ENCODE data around the gene JCHAIN. TPM values are rescaled to one million over a fixed set of nuclear protein-coding genes. Genes with fewer than 3 reads are reported as not detected.
A peak's percentile ranks its signal among the peaks of the same experiment; 100 is the strongest.

The JCHAIN gene
- total RNA-seq = not detected in 2 replicates

DNA sequence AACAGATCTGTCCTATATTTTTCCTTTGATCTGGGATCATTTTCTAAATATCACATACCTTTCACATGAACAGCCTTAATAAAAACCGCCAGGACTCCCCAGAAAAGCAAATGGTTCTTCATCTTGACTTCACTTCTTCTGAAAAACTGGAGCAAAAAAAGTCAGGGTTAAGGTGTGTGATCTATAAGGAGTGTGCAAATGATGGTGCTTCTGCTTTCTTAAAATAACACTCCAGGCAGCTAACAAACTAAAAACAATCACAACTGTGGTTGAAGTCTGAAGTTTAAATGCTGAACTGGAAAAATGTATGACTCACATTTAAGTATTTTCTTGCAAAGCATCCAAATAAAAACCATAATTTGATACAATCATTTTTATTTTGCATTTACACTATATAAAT lies at the start of gene JCHAIN:
Gene JCHAIN, minus strand, starts transcription at position 140 of the 400 bp plus-strand sequence. Its CDS starts 18 bp downstream, at position 122.
- H3K4me3 Mint-ChIP-seq = no peak within 1 kb of the TSS
- intact Hi-C loops (cut with micrococcal nuclease) = no loop called here
- DNase-seq (ENCODE audit: low spot score) = no peak
- H3K9me3 Mint-ChIP-seq = no peaks in the 10 kb centered on the region
- peaks cover 4% of the 10 kb centered on the region for H3K27me3 Mint-ChIP-seq (ENCODE audit: insufficient read depth)
- H3K27ac Mint-ChIP-seq = no peak within 1 kb of the TSS
- H3K4me1 Mint-ChIP-seq (ENCODE audit: low read depth) = peaks cover 7% of the 10 kb centered on the region
- H3K36me3 Mint-ChIP-seq (ENCODE audit: low read depth) = no peaks in the 10 kb centered on the region

- no peak overlapping the region for H3K4me3 Mint-ChIP-seq
- no peak for DNase-seq (ENCODE audit: low spot score)
- peaks cover 21% of the 10 kb centered on the region for H3K4me1 Mint-ChIP-seq (ENCODE audit: low read depth)
- H3K36me3 Mint-ChIP-seq (ENCODE audit: low read depth) = peaks cover 2% of the 10 kb centered on the region
- intact Hi-C loops (cut with micrococcal nuclease) = no loop called here
- no peaks in the 10 kb centered on the region for H3K9me3 Mint-ChIP-seq
- H3K27ac Mint-ChIP-seq = no peak overlapping the region
- H3K27me3 Mint-ChIP-seq (ENCODE audit: insufficient read depth) = no peaks in the 10 kb centered on the region
These were observed 48.8 kb upstream of the JCHAIN start for GRCh38 chr4:70715097-70715496.

GRCh38 chr4:70714079-70714887 lies 48.0 kb upstream of the JCHAIN start:
- Mint-ChIP-seq H3K4me1 (ENCODE audit: low read depth) (peaks cover 25% of the 10 kb centered on the region), H3K4me3 (no peak overlapping the region), H3K36me3 (ENCODE audit: low read depth) (peaks cover 2% of the 10 kb centered on the region), H3K27ac (no peak overlapping the region), H3K9me3 (no peaks in the 10 kb centered on the region), H3K27me3 (ENCODE audit: insufficient read depth) (no peaks in the 10 kb centered on the region)
- DNase-seq (ENCODE audit: low spot score) = no peak
- intact Hi-C loops (cut with micrococcal nuclease) = no loop called here

- no peak overlapping the region for H3K27ac Mint-ChIP-seq
- peaks cover 25% of the 10 kb centered on the region for H3K4me1 Mint-ChIP-seq (ENCODE audit: low read depth)
- intact Hi-C loops (cut with micrococcal nuclease) = no loop called here
- H3K9me3 Mint-ChIP-seq = no peaks in the 10 kb centered on the region
- no peak overlapping the region for H3K4me3 Mint-ChIP-seq
- DNase-seq (ENCODE audit: low spot score) = no peak
- no peaks in the 10 kb centered on the region for H3K27me3 Mint-ChIP-seq (ENCODE audit: insufficient read depth)
- peaks cover 2% of the 10 kb centered on the region for H3K36me3 Mint-ChIP-seq (ENCODE audit: low read depth)
These were observed 47.3 kb upstream of the JCHAIN start for GRCh38 chr4:70713453-70714078.

DNA sequence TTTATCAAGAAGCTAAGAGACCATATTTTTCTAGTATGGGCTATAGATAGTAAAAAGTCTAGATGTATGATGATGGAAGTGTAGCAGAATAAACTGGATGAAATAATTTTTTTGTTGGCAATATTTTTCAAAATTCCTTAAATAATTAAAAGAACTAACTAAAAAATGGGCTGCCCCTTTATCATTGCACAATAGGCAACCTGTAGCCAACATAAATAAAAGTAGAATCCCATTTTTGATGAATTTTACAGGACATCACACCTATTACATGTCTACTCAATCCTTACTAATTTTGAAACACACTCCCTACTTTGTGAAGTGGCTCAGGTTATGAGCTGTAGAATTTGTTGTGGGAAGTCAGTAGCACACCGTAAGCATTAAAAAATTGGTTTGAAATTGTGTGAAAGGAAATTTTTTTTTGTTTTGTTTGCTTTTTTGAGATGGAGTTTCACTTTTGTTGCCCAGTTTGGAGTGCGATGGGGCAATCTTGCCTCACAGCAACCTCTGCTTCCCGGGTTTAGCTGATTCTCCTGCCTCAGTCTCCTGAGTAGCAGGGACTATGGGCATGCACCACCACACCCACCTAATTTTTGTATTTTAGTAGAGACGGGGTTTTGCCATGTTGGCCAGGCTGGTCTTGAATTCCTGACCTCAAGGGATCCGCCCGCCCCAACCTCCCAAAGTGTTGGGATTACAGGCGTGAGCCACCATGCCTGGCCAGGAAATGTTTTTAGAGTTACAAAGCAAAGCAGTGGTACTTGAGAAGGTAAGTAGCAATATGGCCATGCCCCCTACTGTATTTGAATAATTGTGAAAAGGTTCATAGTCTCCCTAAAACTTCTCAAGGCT lies 46.5 kb upstream of the JCHAIN start:
- Mint-ChIP-seq H3K9me3 (no peaks in the 10 kb centered on the region), H3K27me3 (ENCODE audit: insufficient read depth) (no peaks in the 10 kb centered on the region), H3K36me3 (ENCODE audit: low read depth) (peaks cover 2% of the 10 kb centered on the region), H3K4me1 (ENCODE audit: low read depth) (peaks cover 25% of the 10 kb centered on the region), H3K4me3 (no peak overlapping the region), H3K27ac (no peak overlapping the region)
- no peak for DNase-seq (ENCODE audit: low spot score)
- intact Hi-C loops (cut with micrococcal nuclease) = no loop called here

DNA sequence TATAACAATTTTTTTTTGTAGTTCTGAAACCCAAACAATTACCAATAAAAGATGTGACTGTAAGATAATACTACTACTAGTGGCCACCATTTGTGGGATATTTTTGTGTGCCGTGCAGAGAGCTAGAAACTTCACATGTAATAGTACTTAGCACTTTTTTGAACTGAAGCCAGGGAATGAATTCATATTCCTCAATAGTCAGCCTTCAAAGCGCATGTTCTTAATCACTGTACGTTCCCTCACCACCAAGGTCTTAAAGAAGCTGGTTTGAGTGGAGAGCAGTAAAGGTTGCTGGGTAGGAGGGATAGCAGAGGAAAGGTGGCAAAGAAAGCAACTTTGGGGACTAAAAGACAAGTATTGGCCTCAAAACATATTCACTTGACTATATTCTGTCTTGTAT lies 45.8 kb upstream of the JCHAIN start:
- Mint-ChIP-seq H3K4me1 (ENCODE audit: low read depth) (peaks cover 25% of the 10 kb centered on the region), H3K36me3 (ENCODE audit: low read depth) (peaks cover 2% of the 10 kb centered on the region), H3K9me3 (no peaks in the 10 kb centered on the region), H3K4me3 (no peak overlapping the region), H3K27me3 (ENCODE audit: insufficient read depth) (no peaks in the 10 kb centered on the region), H3K27ac (no peak overlapping the region)
- intact Hi-C loops (cut with micrococcal nuclease) = no loop called here
- no peak for DNase-seq (ENCODE audit: low spot score)

DNA sequence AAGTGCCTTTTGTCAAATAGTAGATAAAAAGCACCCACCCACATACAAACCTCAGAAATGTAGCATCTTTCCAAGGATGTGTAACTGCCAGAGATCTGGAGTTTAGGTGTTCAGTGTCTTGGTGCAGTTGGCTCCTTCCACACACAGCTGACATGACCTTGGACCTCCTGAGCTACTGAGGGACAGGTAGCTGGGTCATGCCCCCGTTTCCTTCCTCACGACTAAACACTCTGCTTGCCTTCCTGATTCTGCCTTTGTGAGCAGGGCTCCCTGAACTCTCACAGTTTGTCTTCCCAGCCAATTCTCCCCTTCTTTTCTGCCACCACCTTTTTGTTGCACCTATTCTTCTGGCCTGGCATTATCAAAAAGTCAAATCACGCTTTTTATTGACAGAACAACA lies 45.3 kb upstream of the JCHAIN start:
- H3K4me1 Mint-ChIP-seq (ENCODE audit: low read depth) = peaks cover 28% of the 10 kb centered on the region
- H3K27ac Mint-ChIP-seq = no peak overlapping the region
- H3K4me3 Mint-ChIP-seq = no peak overlapping the region
- H3K27me3 Mint-ChIP-seq (ENCODE audit: insufficient read depth) = no peaks in the 10 kb centered on the region
- peaks cover 2% of the 10 kb centered on the region for H3K36me3 Mint-ChIP-seq (ENCODE audit: low read depth)
- intact Hi-C loops (cut with micrococcal nuclease) = no loop called here
- DNase-seq (ENCODE audit: low spot score) = no peak
- no peaks in the 10 kb centered on the region for H3K9me3 Mint-ChIP-seq

- DNase-seq (ENCODE audit: low spot score) = no peak
- intact Hi-C loops (cut with micrococcal nuclease) = loop anchor here (5.0 kb wide), 1 partner anchor 97 kb away; no protein-coding TSS in a partner anchor
- H3K36me3 Mint-ChIP-seq (ENCODE audit: low read depth) = peaks cover 2% of the 10 kb centered on the region
- H3K9me3 Mint-ChIP-seq = no peaks in the 10 kb centered on the region
- H3K4me3 Mint-ChIP-seq = no peak overlapping the region
- H3K4me1 Mint-ChIP-seq (ENCODE audit: low read depth) = peaks cover 38% of the 10 kb centered on the region
- H3K27ac Mint-ChIP-seq = no peak overlapping the region
- no peaks in the 10 kb centered on the region for H3K27me3 Mint-ChIP-seq (ENCODE audit: insufficient read depth)
These were observed 43.4 kb upstream of the JCHAIN start for GRCh38 chr4:70709611-70710205.

DNA sequence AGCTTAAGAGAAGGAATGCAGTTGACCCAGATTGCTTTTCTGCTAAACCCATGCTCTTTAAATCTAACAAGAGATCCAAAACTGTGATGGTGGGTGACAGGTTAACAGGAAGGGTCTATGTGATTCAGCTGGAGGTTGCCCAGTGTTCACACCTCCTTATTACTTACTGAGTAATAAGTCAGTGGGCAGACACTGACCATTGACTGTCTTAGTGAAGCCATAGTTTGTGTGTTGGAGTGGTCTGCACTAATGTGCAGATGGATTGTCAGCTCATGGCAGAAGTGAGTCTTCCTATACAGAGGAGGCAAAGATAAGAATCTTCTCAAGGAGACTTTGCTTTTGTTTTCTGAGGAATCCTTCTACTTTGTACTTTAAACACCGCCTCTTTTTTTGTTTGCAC lies 40.2 kb upstream of the JCHAIN start:
- Mint-ChIP-seq H3K27me3 (ENCODE audit: insufficient read depth) (peaks cover 3% of the 10 kb centered on the region), H3K27ac (peak overlapping the region; percentile 90), H3K4me3 (peak overlapping the region; percentile 94), H3K36me3 (ENCODE audit: low read depth) (no peaks in the 10 kb centered on the region), H3K9me3 (no peaks in the 10 kb centered on the region), H3K4me1 (ENCODE audit: low read depth) (peaks cover 28% of the 10 kb centered on the region)
- intact Hi-C loops (cut with micrococcal nuclease) = loop anchor here (5.0 kb wide), 1 partner anchor 94 kb away; no protein-coding TSS in a partner anchor
- DNase-seq (ENCODE audit: low spot score) = no peak

DNA sequence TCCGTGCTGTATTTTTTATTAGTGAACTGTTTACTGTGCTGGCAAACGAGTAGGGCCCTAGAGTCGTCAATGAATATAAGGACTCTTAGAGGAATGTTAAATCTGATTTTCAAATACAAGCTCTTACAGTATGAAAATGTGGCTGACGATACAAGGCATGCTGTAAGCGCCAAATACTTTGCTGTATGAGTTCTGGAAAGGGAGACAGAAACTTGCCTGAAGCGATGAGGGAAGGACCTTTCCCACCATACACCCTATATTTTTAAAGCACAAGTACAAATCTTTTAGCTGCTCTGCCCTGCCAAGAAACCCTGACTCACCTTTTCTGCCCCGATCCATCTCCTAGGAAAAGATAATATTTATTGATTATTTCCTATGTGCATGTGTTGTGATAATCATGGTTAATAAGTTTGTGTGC lies 39.7 kb upstream of the JCHAIN start:
- Mint-ChIP-seq H3K27me3 (ENCODE audit: insufficient read depth) (peaks cover 3% of the 10 kb centered on the region), H3K27ac (peak overlapping the region; percentile 90), H3K9me3 (no peaks in the 10 kb centered on the region), H3K4me1 (ENCODE audit: low read depth) (peaks cover 28% of the 10 kb centered on the region), H3K36me3 (ENCODE audit: low read depth) (no peaks in the 10 kb centered on the region), H3K4me3 (peak overlapping the region; percentile 94)
- DNase-seq (ENCODE audit: low spot score) = no peak
- intact Hi-C loops (cut with micrococcal nuclease) = loop anchor here (5.0 kb wide), 1 partner anchor 94 kb away; no protein-coding TSS in a partner anchor

GRCh38 chr4:70705183-70706043 lies 39.1 kb upstream of the JCHAIN start:
- peak; percentile 57 for DNase-seq (ENCODE audit: low spot score)
- H3K4me1 Mint-ChIP-seq (ENCODE audit: low read depth) = peaks cover 28% of the 10 kb centered on the region
- H3K27me3 Mint-ChIP-seq (ENCODE audit: insufficient read depth) = peaks cover 3% of the 10 kb centered on the region
- no peaks in the 10 kb centered on the region for H3K9me3 Mint-ChIP-seq
- H3K36me3 Mint-ChIP-seq (ENCODE audit: low read depth) = no peaks in the 10 kb centered on the region
- peak overlapping the region; percentile 94 for H3K4me3 Mint-ChIP-seq
- peak overlapping the region; percentile 90 for H3K27ac Mint-ChIP-seq
- intact Hi-C loops (cut with micrococcal nuclease) = loop anchor here (1.0 to 5.0 kb wide), 7 partner anchors 17 to 287 kb away; partner anchors contain the start of genes DCK, GRSF1, MOB1B and UTP3

GRCh38 chr4:70704931-70705182 lies 38.5 kb upstream of the JCHAIN start:
- Mint-ChIP-seq H3K27ac (no peak overlapping the region), H3K9me3 (no peaks in the 10 kb centered on the region), H3K36me3 (ENCODE audit: low read depth) (no peaks in the 10 kb centered on the region), H3K27me3 (ENCODE audit: insufficient read depth) (peaks cover 3% of the 10 kb centered on the region), H3K4me1 (ENCODE audit: low read depth) (peaks cover 26% of the 10 kb centered on the region), H3K4me3 (no peak overlapping the region)
- intact Hi-C loops (cut with micrococcal nuclease) = loop anchor here (1.0 to 5.0 kb wide), 7 partner anchors 17 to 288 kb away; partner anchors contain the start of genes DCK, GRSF1, MOB1B and UTP3
- no peak for DNase-seq (ENCODE audit: low spot score)

All from activated T-helper 1 cell treated with anti-CD3 and anti-CD28 coated beads, Interleukin-12 subunit alpha, Interleukin-12 subunit beta, Interleukin-2, Interleukin-4 antibody, amounts not matched to agents 30 ng/mL and 10 ng/mL and 1 ng/mL, durations not matched to agents 14 hours and 24 hours and 36 hours (primary cell).